GM19372 (cell line): ENCODE measurements around the gene NT5DC4.

ENCODE experiments used
- ATAC-seq: cut with Tn5 transposase; IDR thresholded peaks from one replicate; pipeline ENCODE4 v1.9.1; 2021; ENCODE audit warnings: mild to moderate bottlenecking, low read depth, moderate library complexity; ENCODE audit not compliant: unreplicated experiment

Gene NT5DC4

GRCh38 chr2:112749755-112750559 lies 29.1 kb downstream of the NT5DC4 start:
- ATAC-seq: peak; percentile 53

DNA sequence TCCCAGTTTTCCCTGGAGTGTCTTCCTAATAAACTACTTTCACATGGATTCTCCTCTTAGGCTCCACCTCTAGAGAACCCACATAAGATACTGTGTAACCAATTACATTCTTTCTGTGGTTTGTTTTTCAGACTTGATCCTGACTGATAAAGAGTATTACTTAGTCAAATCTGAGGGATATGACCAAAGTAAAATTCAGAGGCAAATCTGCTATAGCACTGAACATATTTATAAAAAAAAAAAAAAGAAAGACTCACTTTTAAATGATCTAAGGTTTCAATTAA lies 29.7 kb downstream of the NT5DC4 start:
- ATAC-seq: no peak

GRCh38 chr2:112751451-112752197 lies 30.8 kb downstream of the NT5DC4 start:
- ATAC-seq: no peak

GRCh38 chr2:112752667-112753066 lies 31.8 kb downstream of the NT5DC4 start:
- no peak for ATAC-seq

GRCh38 chr2:112754564-112754963 lies 33.7 kb downstream of the NT5DC4 start:
- no peak for ATAC-seq

GRCh38 chr2:112755444-112755843 lies 34.6 kb downstream of the NT5DC4 start:
- ATAC-seq: no peak

- no peak for ATAC-seq
These were observed 35.4 kb downstream of the NT5DC4 start for GRCh38 chr2:112756207-112756606.

- ATAC-seq: no peak
These were observed 36.4 kb downstream of the NT5DC4 start for GRCh38 chr2:112757265-112757664.

- ATAC-seq: no peak
These were observed 37.9 kb downstream of the NT5DC4 start for GRCh38 chr2:112758711-112759110.

DNA sequence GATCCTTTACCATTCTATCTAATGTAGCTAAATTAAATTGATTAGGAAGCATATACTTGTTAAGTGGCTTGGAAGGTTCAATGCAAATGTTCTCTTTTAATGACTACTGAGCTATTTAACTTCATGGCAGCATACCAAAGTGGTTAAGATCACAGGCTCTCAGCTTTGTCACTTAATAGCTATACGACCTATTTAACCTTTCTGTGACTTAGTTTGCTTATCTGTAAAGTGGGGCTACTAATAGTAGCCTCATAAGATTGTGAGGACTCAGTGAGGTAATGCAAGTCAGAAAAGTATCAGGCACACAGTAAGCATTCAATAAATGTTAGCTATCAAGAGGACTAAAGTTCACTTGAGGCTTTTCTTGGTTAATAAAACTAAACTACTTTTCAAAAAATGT lies 39.3 kb downstream of the NT5DC4 start:
- ATAC-seq: no peak

DNA sequence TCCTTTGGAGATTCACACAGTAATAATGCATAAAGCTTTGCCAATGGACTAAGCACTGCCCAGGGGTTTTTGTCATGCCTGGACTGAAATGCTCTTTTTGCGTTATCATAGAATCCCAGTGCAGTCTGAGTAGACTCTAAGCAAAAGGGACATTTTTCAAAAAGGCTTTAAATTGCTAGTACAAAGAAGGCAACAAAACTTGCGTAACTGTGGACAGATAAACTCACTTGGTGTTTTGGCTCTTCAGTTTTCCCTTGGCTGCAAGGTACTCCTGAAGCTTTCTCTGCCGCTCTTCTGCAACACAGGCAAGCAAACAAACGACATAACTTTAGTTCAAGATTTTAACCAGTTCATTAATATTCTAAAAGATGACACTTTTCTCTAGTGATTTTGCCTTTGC lies 41.5 kb downstream of the NT5DC4 start:
- no peak for ATAC-seq

DNA sequence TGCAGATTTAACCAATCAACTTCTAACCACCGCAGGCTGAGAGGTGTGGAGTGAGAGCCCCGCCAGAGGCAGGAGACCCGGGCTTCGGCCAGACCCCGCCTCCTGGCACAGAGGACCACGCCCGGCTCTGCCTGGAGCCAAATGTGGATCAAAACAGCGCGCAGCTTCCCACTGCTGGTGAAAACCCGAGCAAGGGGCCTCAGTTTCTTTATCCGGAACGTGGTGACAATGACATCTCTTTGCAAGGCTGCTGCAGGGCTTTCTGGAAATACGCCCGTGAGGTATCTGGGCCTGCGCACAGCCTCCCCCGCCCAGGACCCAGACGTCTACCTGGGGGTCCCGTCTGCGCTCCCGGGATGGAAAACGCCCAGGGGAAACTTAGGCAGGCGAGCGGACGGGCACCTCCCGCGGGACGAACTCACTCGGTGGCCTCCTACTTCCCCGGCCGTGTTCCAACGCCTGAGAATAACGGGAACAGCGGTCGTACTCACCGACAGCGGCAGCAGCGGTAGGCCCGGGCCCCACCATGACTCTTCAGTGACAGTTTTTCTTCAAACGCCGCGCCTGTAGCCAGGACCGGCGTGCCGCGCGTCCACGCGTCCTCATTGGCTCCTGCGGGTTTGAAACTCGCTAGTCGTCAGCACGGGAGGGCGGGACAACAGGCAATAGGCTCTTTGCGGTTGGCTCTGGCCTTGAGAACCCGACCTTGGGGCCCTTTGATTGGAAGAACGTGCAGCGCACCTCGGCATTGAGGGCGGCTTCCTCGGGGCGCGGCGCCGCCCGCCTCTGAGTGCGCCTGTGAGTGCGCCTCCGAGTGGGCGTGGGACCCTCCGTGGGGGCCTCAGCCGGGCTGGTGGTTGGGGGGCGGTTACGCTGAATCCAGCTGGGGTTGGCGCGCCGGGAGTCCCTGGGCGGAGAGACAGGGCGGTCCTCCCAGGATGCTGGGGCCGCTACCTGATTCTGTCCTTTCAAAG lies 43.5 kb downstream of the NT5DC4 start, which contains the start of gene CKAP2L:
CKAP2L (minus strand) TSS at position 539 of the 974 bp plus-strand sequence; CDS start at position 528, 11 bp downstream.
- peak; percentile 97 for ATAC-seq

DNA sequence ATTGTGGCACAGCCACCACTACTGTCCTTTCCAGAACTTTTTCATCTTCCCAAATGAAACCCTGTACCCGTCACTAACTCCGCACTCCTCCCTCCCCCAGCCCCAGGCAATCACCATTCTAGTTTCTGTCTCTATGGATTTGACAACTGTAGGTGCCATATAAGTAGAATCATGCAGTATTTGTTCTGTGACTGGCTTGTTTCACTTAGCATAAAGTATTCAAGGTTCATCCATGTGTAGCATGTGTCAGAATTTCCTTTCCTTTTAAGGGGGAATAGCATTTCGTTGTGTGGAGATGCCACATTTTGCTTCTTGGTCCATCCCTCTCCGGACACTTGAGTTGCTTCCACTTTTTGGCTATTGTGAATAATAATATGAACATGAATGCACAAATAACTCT lies 44.4 kb downstream of the NT5DC4 start:
- ATAC-seq: no peak

DNA sequence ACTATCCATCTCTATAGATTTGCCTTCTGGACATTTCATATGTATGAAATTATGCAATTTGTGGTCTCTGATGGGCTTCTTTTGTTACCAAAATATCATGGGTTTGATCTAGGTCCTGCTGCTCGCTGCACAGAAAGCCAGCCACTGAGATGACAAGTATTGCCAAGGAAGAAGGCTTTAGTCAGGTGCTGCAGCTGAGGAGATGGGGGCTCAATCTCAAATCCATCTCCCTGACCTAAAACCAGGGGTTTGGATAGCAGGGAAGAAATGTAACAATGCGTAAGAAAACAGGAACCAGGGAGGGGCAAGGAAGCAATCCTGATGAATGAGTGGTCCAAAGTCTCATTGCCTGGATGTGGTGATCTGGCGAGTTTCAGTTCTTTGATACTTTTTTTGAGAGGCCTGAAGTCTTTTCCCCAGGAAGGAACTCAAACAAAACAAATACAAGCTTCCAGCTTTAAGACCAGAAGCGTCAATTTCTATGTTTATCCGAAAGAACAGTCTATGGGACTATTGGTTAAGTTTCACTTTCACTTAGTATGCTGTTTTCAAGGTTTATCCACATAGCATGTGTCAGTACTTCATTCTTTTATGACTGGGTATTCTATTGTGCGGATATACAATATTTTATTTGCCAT lies 47.0 kb downstream of the NT5DC4 start:
- ATAC-seq: no peak

- no peak for ATAC-seq
These were observed 47.6 kb downstream of the NT5DC4 start for GRCh38 chr2:112768432-112768831.

DNA sequence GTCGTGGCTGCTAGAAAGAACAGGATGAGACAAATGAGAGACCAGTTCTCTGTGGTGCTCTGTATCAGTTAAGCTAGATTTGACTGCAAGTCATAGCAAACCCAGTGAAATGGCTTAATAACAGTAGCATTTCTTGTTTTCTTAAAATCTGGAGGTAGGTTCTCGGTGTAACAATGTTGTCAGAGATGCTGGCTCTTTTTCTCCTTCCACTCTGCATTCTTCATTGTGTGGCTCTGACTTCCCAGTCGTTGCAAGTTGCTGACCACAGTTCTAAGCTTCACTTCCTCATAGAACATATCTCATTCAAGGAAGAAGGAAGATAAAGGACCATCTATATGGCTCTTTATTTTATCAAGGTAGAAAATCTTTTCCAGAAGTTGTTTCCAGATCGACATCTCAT lies 51.5 kb downstream of the NT5DC4 start:
- ATAC-seq: no peak

- ATAC-seq: no peak
These were observed 52.2 kb downstream of the NT5DC4 start for GRCh38 chr2:112772911-112773475.

DNA sequence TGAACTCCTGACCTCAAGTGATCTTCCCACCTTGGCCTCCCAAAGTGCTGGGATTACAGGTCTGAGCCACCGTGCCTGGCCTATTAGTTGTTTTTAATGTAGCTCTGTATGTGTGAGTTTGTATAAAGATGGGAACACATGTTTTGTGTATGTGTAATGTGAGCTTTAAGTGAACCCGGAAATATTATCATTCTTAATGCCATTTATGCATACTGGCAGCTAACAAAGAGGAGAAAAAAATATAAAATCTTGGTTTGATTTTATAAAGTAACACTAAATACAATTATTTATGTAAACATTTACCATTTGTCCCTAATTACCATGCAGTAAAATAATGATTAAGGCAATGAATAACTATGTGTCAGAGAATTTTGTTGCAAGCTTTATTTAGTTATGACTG lies 52.7 kb downstream of the NT5DC4 start:
- ATAC-seq: no peak

- ATAC-seq: no peak
These were observed 53.9 kb downstream of the NT5DC4 start for GRCh38 chr2:112774536-112775285.
